GM10248 (cell line): Measurements from ENCODE around the gene CALML6.

Source experiments
- CTCF ChIA-PET: fragments of 300-600 bp; sonication (Branson Sonifier 250); formaldehyde crosslinking; extraction: SDS; loops from one replicate; lab custom pipeline; 2021; ENCODE audit warnings: antibody characterized with exemption; lab: Yijun Ruan, JAX
- POLR2A ChIA-PET: fragments of 350-650 bp; sonication (Branson Sonifier 250); formaldehyde crosslinking; extraction: SDS; loops from one replicate; lab custom pipeline; 2020; ENCODE audit warnings: antibody characterized with exemption; lab: Yijun Ruan, JAX
- DNase-seq: peaks from one replicate; pipeline ENCODE4 v3.0.0; 2012; ENCODE audit errors: extremely low spot score
- TF ChIP-seq, protein P1 (sequence below): IDR thresholded peaks from 2 replicates; pipeline ENCODE4 v1.5.1; 2012; ENCODE audit warnings: mild to moderate bottlenecking, low read depth; ENCODE audit errors: extremely low read depth, missing control alignments, control extremely low read depth

CALML6 gene

DNA sequence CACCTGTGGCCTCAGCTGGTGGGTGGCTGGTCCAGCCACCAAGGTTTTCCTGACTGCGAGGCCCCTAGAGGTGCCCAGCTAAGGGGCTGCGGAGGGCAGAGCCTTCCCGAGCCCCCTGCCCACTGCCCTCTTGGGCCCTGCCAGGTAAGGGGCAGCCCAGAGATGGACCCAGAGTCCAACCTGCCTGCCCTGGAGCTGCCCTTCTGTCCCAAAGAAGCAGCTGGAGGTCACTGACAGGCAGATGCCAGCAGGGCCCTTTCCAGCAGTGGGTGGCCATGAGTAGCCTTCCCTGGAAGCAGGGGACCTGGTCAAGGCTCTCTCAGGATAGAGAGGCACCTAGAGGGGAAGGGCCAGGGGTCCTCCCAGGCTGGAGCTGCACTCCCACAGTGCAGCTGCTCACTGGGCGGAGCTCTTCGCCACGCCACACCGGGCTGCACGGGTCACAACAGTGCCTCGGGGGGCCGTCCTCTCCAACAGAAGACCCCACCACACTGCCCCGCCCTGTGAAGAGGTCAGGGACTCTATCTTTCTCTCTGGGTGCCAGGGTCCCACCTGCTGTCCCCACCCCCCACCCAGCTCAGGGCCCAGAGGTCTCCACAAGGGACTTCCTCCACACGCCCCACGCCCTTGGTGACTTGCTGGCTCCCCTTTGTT is 13.3 kb upstream of the CALML6 start:
- TF ChIP-seq, protein P1, sequence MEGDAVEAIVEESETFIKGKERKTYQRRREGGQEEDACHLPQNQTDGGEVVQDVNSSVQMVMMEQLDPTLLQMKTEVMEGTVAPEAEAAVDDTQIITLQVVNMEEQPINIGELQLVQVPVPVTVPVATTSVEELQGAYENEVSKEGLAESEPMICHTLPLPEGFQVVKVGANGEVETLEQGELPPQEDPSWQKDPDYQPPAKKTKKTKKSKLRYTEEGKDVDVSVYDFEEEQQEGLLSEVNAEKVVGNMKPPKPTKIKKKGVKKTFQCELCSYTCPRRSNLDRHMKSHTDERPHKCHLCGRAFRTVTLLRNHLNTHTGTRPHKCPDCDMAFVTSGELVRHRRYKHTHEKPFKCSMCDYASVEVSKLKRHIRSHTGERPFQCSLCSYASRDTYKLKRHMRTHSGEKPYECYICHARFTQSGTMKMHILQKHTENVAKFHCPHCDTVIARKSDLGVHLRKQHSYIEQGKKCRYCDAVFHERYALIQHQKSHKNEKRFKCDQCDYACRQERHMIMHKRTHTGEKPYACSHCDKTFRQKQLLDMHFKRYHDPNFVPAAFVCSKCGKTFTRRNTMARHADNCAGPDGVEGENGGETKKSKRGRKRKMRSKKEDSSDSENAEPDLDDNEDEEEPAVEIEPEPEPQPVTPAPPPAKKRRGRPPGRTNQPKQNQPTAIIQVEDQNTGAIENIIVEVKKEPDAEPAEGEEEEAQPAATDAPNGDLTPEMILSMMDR: no peak

DNA sequence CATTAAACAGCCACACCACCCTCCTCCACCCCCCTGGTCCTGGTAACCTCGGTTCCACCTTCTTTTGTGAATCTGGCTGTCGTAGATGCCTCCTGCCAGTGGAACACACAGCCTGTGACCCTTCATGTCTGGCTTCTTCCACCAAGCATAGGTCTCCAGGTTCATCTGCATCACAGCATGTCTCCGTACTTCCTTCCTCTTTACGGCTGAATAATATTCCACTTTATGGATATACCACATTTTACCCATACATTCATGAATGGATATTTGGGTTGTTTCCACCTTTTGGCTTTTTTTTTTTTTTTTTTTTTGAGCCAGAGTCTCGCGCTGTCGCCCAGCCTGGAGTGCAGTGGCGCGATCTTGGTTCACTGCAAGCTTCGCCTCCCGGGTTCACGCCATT is 11.8 kb upstream of the CALML6 start:
- POLR2A ChIA-PET: no interaction called here

More for the DNA sequence above, 13.3 kb upstream of the CALML6 start:
- CTCF ChIA-PET: interaction anchor here (0.9 kb wide), 1 partner anchor 273 kb away, joined by 3 read pairs; no protein-coding TSS in a partner anchor
- DNase-seq: no peak
- POLR2A ChIA-PET: interaction anchor here (0.6 to 1.2 kb wide), 2 partner anchors 10 to 647 kb away, joined by 3 to 4 read pairs; no protein-coding TSS in a partner anchor

DNA sequence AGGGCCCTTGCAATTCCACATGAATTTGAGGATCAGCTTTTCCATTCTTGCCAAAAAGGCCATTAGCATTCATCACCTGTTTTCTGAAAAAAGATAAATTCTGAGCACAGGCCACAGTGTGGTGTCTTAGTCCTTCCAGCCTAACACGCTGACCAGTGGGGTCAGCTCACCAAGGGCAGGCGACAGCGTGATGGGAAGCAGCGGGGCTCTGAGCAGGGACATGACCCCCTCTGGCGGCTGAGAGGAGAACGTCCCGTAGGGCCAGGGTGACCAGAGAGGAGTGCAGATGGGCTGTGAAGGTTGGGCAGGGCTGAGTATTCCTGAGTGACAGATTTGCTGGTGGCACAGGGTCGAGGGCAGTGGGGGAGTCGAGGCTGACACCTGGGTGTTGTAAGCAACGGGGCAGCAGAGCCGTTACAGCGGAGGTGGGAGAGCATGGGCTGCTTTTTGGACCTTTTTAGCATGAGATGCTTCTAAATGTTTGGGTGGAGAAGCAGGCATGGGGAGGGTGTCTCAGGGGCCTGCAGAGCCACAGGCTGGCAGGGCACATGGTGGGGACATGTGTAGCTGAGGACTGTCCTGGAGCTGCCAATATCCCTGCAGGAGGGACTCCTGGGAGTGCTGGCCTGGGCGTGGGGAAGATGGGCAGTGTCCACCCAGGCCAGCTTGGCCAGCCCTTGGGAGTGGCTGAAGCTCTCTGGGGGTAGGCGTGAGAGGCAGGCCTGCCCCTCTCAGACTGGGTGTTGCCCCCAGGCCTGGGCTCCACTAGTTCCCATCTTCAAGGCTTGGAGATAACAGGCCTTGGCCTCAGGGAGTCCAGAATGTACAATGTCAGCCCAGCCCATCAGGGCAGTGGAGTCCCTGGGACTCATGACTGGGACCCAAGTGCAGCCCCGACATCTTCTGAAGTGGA is 8.6 kb upstream of the CALML6 start:
- TF ChIP-seq, protein P1: peak; percentile 98
- DNase-seq: peak; percentile 83
- POLR2A ChIA-PET: no interaction called here
- CTCF ChIA-PET: interaction anchor here (0.5 to 5.0 kb wide), 30 partner anchors 9 to 370 kb away, joined by 3 to 72 read pairs (median 4); no protein-coding TSS in a partner anchor

More for the DNA sequence above, 11.8 kb upstream of the CALML6 start:
- CTCF ChIA-PET: no interaction called here
- no peak for DNase-seq
- TF ChIP-seq, protein P1: no peak

DNA sequence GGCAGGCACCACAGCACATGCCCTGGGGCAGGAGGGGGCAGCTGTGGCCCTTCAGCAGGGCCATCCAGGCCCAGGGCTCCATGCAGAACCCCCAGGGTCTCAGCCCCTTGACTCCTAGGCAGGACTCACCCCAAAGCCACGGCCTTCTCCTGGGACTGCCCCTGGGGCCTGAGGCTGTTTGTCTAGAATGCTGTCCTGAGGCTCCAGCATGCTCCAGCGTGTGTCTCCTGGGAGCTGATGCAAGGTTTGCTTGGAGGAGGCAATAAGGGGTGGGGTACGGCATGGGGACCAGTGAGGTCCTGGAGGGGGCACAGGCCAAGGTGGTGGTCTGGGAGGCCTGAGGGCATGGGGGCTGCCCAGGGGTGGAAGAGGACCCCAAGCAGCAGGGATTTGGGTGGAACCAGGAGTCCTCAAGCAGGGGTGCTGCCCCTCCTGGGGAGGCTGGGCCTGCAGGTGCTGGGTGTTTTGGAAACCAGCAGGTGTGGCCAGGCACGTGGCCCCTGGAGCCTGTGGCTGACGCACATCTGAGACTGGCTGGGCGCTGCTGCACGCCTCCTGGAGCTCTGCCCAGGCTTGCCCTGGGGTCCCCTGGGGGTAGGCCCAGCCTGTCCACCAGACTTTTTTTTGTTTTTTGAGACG is 7.8 kb upstream of the CALML6 start:
- POLR2A ChIA-PET: no interaction called here
- DNase-seq: peak; percentile 59
- TF ChIP-seq, protein P1: no peak
- CTCF ChIA-PET: interaction anchor here (0.6 to 5.0 kb wide), 7 partner anchors 10 to 161 kb away, joined by 3 to 72 read pairs (median 3); no protein-coding TSS in a partner anchor

DNA sequence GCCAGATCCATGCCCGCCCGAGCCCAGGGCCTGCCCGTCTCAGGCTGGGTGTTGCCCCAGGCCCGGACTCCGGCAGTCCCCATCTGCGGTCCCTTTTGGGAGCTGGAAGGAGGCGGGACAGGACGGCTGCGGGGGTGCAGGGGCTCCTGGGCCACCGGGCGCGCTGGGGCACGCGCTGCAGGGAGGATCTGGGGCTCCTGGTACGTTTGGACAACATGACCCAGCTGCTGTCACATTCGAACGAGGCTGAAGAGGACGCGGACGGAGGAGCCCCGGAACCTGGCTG is 6.6 kb upstream of the CALML6 start:
- ChIA-PET CTCF (interaction anchor here (0.6 to 5.0 kb wide), 15 partner anchors 9 to 1867 kb away, joined by 3 to 72 read pairs (median 4); no protein-coding TSS in a partner anchor), POLR2A (interaction anchor here (0.5 to 0.7 kb wide), 5 partner anchors 9 to 578 kb away, joined by 3 to 7 read pairs (median 5); partner anchors contain the start of gene TAS1R3)
- TF ChIP-seq, protein P1: no peak
- no peak for DNase-seq

DNA sequence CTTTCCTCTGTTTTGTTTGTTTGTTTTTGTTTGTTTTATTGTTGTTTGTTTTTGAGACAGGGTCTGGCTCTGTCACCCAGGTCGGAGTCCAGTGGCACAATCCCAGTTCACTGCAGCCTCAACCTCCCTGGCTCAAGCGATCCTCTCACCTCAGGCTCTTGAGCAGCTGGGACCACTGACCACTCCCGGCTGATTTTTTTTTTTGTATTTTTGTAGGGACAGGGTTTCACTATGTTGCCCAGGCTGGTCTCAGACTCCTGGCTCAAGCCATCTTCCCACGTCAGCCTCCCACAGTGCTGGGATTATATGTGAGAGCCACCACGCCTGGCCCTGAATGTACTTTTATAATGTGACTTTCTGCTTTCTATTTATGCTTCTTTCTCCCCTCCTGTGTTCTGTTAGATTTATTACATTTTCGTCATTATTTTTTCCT is 5.0 kb upstream of the CALML6 start:
- ChIA-PET POLR2A (no interaction called here), CTCF (interaction anchor here (1.0 to 5.0 kb wide), 9 partner anchors 8 to 1866 kb away, joined by 3 to 72 read pairs (median 4); partner anchors contain the start of gene FAAP20)
- TF ChIP-seq, protein P1: no peak
- no peak for DNase-seq
